Glomerular endothelial cell (primary cell): ENCODE results near the gene CYB5A. TPM values are rescaled to one million over a fixed set of nuclear protein-coding genes. Genes with fewer than 3 reads are reported as not detected.

Experiments
- DNase-seq: peaks from one replicate; pipeline ENCODE4 v3.0.0-alpha.2; 2011; ENCODE audit warnings: low read depth, low spot score; ENCODE audit errors: extremely low read depth
- total RNA-seq: library from RNA; depleted of rRNA; stranded (reverse); fragments of >200 nt; gene quantifications from 2 replicates; pipeline ENCODE4 v1.2.3, GENCODE V29; 2015

CYB5A gene
- total RNA-seq, 1 donor from 2014 or later = 133 TPM

- no peak for DNase-seq
Observed at GRCh38 chr18:74249181-74249968, 42.4 kb downstream of the CYB5A start.

- no peak for DNase-seq
Observed at GRCh38 chr18:74248595-74248994, 43.2 kb downstream of the CYB5A start.

DNA sequence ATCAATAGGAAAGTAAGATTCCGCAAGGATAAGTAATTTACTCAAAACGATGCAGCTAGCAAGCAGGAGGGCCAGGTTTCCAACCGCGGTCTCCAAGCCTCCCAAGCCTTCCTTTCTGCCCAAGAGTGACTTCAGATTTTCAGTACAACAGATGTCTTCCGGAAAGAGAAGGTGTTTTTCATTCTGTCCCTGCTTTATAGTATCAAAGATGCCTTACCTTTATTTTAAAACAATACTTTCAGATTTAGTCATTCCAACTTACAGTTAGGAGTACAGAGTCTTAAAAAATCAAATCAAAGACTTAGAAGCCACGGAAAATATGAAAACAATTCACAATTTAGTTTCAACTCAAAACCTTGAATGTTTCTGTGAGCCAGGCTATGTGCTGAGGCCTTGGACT is 43.6 kb downstream of the CYB5A start:
- DNase-seq = no peak

DNA sequence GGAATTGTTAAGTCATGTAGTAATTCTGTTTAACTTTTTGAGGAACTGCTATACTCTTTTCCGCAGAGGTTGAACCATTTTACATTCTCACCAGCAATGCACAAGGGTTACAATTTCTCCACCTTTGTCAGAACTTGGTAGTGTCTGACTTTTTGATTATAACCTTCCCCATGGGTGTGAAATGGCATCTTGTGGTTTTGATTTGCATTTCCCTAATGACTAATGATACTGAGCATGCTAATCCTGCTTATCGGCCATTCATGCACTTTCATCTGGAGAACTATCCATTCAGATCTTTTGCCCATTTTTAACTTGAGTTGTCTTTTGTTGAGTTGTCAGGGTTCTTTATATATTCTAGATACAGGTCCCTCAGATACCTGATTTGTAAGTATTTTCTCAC is 47.2 kb downstream of the CYB5A start:
- no peak for DNase-seq

DNA sequence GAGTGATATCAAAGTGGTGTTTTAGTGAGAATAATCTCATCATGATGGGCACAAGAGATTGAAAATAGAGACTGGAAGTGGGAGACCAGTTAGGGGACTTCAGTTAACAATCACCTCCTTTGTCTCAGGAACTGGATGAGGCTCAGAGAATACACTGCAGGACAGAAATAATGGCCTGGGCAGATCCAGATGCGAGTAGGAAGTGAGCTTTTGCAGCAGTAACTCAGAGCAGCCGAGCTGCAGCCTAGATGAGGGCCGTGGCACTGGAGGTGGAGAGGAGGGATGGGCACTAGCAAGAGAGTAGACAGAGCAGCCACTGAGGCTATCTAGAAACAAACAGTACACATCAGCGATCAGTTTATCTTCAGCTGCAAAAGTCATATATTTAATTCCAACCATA is 48.6 kb downstream of the CYB5A start:
- no peak for DNase-seq

GRCh38 chr18:74242438-74243096 is 49.2 kb downstream of the CYB5A start:
- no peak for DNase-seq

DNA sequence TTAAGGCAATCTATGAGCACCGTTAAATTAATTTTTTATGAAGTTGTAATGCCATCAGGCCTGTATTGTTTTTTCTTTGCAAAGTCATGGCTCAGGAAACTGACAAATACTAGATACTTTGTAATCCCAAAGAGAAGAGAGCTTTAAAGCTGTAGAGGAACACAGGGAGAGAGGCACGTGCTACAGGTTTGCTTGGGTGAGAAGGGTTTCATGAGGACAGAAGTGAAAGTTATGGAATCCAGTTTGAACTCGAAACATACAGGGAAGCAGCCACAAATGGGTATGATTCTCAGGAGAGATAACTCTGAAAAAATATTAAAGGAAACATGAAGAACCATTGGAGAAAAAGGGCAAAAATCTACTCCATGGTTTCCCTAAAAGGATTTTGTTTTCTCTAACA is 49.8 kb downstream of the CYB5A start:
- no peak for DNase-seq

- no peak for DNase-seq
Observed at GRCh38 chr18:74241426-74241825, 50.3 kb downstream of the CYB5A start.

- no peak for DNase-seq
Observed at GRCh38 chr18:74239567-74239966, 52.2 kb downstream of the CYB5A start.

DNA sequence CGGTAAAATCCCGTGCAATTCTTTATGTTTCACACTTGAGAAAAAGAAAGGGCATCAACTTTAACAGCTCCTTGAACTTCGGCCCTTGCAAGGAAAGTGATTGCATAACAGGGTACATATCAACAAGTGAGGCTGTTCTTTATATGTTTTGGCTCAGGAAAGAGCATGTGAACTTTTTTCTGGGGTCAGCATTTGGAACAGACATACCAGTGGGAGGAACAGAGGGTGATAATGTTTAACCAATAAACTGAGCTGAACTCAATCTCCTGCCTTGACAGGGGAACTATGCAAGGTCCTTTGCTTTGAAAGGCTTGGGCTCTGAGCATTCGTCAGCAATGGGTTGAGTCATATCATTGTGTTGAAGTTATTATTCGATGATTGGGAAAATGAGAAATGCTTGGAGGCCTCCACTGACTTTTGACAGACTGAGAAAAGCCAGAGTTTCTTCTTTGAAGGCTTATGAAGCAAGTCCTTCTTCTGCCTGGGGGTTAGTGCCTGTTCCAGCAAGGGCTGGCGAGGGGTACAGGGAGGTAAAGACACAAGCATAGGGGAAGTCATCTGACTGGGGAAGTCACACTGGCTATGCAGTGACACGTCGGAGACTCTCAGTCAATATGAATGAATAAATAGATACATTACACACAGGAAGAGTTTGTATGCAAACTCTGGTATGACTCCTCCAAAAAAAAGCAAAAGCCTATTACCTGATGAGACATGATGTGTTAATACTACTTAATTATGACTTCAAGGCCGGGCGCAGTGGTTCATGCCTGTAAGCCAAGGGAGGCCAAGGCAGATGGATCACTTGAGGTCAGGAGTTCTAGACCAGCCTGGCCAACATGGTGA is 57.2 kb downstream of the CYB5A start:
- DNase-seq = no peak

DNA sequence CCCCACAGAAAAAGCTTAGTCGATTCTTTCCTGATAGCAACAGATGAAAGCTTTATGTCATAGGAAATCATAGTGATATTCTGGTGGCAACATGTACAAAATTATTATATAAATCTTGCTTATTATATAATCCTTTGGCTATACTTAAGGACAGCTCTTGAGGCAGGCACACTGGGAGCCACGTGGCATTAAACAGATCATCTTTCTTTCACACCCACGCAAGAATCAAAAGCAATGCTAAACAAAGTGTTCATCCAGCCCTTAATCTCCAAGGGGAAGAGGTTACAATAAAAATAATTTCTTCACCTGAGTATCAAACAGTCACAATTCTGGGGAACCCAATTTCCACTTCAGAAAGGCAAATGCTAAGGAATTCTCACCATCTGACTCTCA is 57.8 kb downstream of the CYB5A start:
- no peak for DNase-seq

DNA sequence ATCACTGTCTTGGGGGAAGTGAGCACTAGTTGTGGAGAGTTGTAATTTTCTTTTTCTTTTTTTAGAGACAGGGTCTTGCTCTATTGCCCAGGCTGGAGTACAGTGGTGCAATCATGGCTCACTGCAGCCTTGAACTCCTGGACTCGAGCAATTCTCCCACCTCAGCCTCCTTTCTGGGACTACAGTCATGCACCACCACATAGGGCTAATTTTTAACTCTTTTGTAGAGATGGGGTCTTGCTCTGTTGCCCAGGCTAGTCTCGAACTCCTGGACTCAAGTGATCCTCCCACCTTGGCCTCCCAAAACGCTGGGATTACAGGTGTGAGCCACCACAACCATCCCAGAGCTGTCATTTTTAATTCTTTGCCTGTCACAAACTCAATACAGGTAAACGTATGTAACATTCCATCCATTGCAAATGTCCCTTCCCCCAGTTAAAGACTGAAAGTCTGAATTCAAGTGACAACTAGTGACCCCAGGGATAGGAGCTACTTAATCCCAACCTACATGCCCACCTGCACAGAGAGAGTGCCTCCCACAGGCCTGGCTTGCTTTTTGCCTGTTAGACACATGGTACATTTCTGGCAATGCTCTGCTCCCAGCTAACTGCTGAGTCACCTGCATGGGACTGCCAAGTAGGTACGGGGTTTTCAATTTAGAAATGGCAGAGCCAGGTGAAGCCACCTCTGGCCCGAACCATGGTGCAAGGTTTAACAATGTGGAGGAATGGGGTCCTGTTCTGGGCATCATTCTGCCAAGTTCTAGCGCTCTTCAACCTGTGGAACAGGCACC is 60.6 kb downstream of the CYB5A start:
- DNase-seq = no peak

DNA sequence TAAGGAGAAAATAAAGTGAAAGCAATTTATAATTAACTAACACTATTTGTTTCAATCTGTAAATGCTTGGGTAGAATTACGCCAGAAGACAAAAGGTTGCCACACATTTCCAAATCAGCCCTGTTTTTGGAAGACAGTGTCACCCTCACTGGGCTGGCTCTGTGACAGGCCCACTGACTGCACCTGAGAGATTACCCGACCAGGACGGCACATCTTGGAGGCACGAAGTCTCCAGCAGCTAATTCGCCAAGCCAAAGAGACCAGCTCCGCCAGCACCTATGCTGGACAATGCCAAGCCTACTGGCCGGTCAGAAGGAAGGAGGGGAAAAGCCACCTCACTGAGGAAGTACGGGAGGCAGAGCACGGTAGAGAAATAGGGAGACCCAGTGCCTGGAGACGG is 61.9 kb downstream of the CYB5A start:
- DNase-seq = no peak

GRCh38 chr18:74229005-74229404 is 62.8 kb downstream of the CYB5A start:
- no peak for DNase-seq

GRCh38 chr18:74228312-74228711 is 63.5 kb downstream of the CYB5A start:
- no peak for DNase-seq

DNA sequence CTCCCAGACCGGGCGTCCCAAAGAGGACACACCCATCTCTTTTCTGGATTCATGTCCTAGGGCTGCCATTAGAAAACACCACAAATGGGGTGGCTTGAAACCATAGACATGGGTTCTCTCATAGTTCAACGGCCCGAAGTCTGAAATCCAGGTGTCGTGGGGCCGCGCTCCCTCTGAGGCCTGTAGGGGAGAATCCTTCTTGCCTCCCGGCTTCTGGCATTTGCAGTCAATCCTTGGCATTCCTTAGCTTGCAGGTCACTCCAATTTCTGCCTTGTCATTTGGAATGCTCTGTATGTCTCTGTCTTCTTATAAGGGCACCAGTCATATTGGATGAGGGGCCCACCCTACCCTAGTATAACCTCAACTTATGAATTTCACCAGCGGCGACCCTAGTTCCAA is 65.1 kb downstream of the CYB5A start:
- no peak for DNase-seq

GRCh38 chr18:74226156-74226555 is 65.6 kb downstream of the CYB5A start:
- no peak for DNase-seq

- DNase-seq = no peak
Observed at GRCh38 chr18:74225193-74225840, 66.4 kb downstream of the CYB5A start.

GRCh38 chr18:74222710-74223494 is 68.9 kb downstream of the CYB5A start:
- no peak for DNase-seq
